ENCODE data around the gene TRMT5.

- TF ChIP-seq, protein P1, sequence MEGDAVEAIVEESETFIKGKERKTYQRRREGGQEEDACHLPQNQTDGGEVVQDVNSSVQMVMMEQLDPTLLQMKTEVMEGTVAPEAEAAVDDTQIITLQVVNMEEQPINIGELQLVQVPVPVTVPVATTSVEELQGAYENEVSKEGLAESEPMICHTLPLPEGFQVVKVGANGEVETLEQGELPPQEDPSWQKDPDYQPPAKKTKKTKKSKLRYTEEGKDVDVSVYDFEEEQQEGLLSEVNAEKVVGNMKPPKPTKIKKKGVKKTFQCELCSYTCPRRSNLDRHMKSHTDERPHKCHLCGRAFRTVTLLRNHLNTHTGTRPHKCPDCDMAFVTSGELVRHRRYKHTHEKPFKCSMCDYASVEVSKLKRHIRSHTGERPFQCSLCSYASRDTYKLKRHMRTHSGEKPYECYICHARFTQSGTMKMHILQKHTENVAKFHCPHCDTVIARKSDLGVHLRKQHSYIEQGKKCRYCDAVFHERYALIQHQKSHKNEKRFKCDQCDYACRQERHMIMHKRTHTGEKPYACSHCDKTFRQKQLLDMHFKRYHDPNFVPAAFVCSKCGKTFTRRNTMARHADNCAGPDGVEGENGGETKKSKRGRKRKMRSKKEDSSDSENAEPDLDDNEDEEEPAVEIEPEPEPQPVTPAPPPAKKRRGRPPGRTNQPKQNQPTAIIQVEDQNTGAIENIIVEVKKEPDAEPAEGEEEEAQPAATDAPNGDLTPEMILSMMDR (IDR thresholded peaks at IDR 0.05), result no peak
- TF ChIP-seq POLR2A (IDR thresholded peaks at IDR 0.05), result no peak
Observed at GRCh38 chr14:60968099-60968498, 12.8 kb downstream of the TRMT5 start.

Data from adrenal gland (tissue), 5 donors.